Panc1 (cell line): ENCODE measurements around the gene DOCK1. TPM values are rescaled to one million over a fixed set of nuclear protein-coding genes. Genes with fewer than 3 reads are reported as not detected.

Source experiments
- ATAC-seq: fragments of 200-7000 bp; cut with Tn5 transposase; 2 replicates; pipeline ENCODE4 v1.9.1; 2020; ENCODE audit warnings: mild to moderate bottlenecking, moderate library complexity
- BruUV-seq: library from RNA; stranded (reverse); fragments of 400-500 nt; replicated peaks from 2 replicates; lab custom pipeline; 2021; lab: Mats Ljungman, UMichigan
- CTCF ChIA-PET: fragments of 300-600 bp; sonication (Branson Sonifier 250); formaldehyde crosslinking; loops from one replicate; lab custom pipeline; 2022; ENCODE audit warnings: antibody characterized with exemption; lab: Charles Lee
- POLR2A ChIA-PET: fragments of 300-600 bp; sonication (Branson Sonifier 250); formaldehyde crosslinking; loops from one replicate; lab custom pipeline; 2022; ENCODE audit warnings: antibody characterized with exemption; lab: Charles Lee
- DNase-seq: peaks from one replicate; pipeline ENCODE4 v3.0.0-alpha.2; 2010; ENCODE audit warnings: low read depth, low spot score
- H3K27ac ChIP-seq: 2 replicates; pipeline ENCODE4 v1.5.1; 2011; ENCODE audit warnings: mild to moderate bottlenecking, low read length, inconsistent platforms
- H3K27me3 ChIP-seq: fragments of 200-500 bp; sonication (Bioruptor generic); 2 replicates; pipeline ENCODE4 v1.6.0; 2014; ENCODE audit warnings: low read length, inconsistent platforms; ENCODE audit not compliant: control insufficient read depth, insufficient read depth
- H3K36me3 ChIP-seq: fragments of 200-500 bp; sonication (Bioruptor generic); 2 replicates; pipeline ENCODE4 v1.5.1; 2014; ENCODE audit warnings: inconsistent platforms, mild to moderate bottlenecking, low read length, moderate library complexity; ENCODE audit not compliant: control insufficient read depth, insufficient read depth
- H3K4me1 ChIP-seq: 2 replicates; pipeline ENCODE4 v1.5.1; 2011; ENCODE audit warnings: inconsistent platforms, mild to moderate bottlenecking, low read length, moderate library complexity; ENCODE audit not compliant: control insufficient read depth, insufficient read depth
- H3K4me3 ChIP-seq, 2 experiments: 2 replicates each; pipeline ENCODE4 v1.5.1; 2011 to 2012; ENCODE audit warnings: low read depth in 2 of 2, low read length in 2 of 2, mild to moderate bottlenecking in 2 of 2, inconsistent platforms in 1 of 2, moderate library complexity in 1 of 2
- H3K9me3 ChIP-seq: fragments of 200-500 bp; sonication (Bioruptor generic); 2 replicates; pipeline ENCODE4 v1.5.1; 2014; ENCODE audit warnings: low read depth, mild to moderate bottlenecking, inconsistent platforms, low read length, moderate library complexity; ENCODE audit not compliant: control insufficient read depth, insufficient read depth
- CTCF ChIP-seq: fragments of 450-650 bp; IDR thresholded peaks from 2 replicates; pipeline ENCODE4 v1.5.1; 2017; ENCODE audit warnings: mild to moderate bottlenecking
- POLR2AphosphoS5 ChIP-seq: IDR thresholded peaks from 2 replicates; pipeline ENCODE4 v1.6.1; 2012; ENCODE audit warnings: mild to moderate bottlenecking, low read depth, low read length, moderate library complexity
- REST ChIP-seq, 2 experiments: IDR thresholded peaks; 2 replicates each; pipeline ENCODE4 v1.6.1; 2011 to 2012; ENCODE audit warnings: low read depth in 2 of 2, control low read depth in 1 of 2, low read length in 1 of 2, mild to moderate bottlenecking in 1 of 2, moderate library complexity in 1 of 2; ENCODE audit not compliant: insufficient read depth in 1 of 2
- SIN3A ChIP-seq: IDR thresholded peaks from 2 replicates; pipeline ENCODE4 v1.6.1; 2012; ENCODE audit warnings: low read depth, mild to moderate bottlenecking, low read length, moderate library complexity, borderline replicate concordance; ENCODE audit not compliant: insufficient read depth
- TCF7L2 ChIP-seq: IDR thresholded peaks from 2 replicates; pipeline ENCODE4 v1.6.1; 2011; ENCODE audit warnings: mild to moderate bottlenecking, low read depth, low read length, inconsistent platforms
- in situ Hi-C: cut with HindIII; loops from 2 replicates; pipeline ENCODE4 v1.10.0; 2016; ENCODE audit warnings: low sequenced_read_pairs, low pct_unique_long_range_greater_than_20kb
- intact Hi-C: fragments of 100-400 bp; cut with micrococcal nuclease; formaldehyde crosslinking; loops from one replicate; pipeline ENCODE4 v1.10.0; 2022; ENCODE audit not compliant: unreplicated experiment
- total RNA-seq: library from RNA; stranded (reverse); gene quantifications from one replicate; pipeline ENCODE4 v1.2.1, GENCODE V29; 2021; ENCODE audit not compliant: unreplicated experiment

Gene DOCK1
- total RNA-seq, 1 experiment from 2014 or later, result 67.6 TPM

GRCh38 chr10:126955396-126955795 is 50.2 kb downstream of the DOCK1 start:
- CTCF ChIA-PET, result no interaction called here
- in situ Hi-C loops (no loop called here), intact Hi-C loops (no loop called here)
- peaks cover 7% of the 10 kb centered on the region; the same call in 1 of the 2 replicates for H3K4me1 ChIP-seq
- H3K9me3 ChIP-seq, result no peaks in the 10 kb centered on the region; the same call in 1 of the 2 replicates
- no peak overlapping the region for H3K27ac ChIP-seq
- POLR2A ChIA-PET, result no interaction called here
- no peaks in the 10 kb centered on the region for H3K27me3 ChIP-seq
- no peak overlapping the region for H3K4me3 ChIP-seq
- DNase-seq (no peak), ATAC-seq (0 out of 2 replicates have a peak, but pooled peaks have one; percentile 16)
- TF ChIP-seq POLR2AphosphoS5 (no peak), TCF7L2 (no peak), SIN3A (no peak), CTCF (no peak)
- no peaks in the 10 kb centered on the region for H3K36me3 ChIP-seq
- BruUV-seq, result no TSS peak

GRCh38 chr10:126955934-126956711 is 50.9 kb downstream of the DOCK1 start:
- Histone ChIP-seq H3K27me3 (no peaks in the 10 kb centered on the region), H3K4me1 (peaks cover 7% of the 10 kb centered on the region; the same call in 1 of the 2 replicates), H3K4me3 (no peak overlapping the region), H3K9me3 (no peaks in the 10 kb centered on the region; the same call in 1 of the 2 replicates), H3K36me3 (no peaks in the 10 kb centered on the region), H3K27ac (no peak overlapping the region)
- in situ Hi-C loops (no loop called here), intact Hi-C loops (no loop called here)
- POLR2A ChIA-PET, result no interaction called here
- peak; percentile 51; the same call in 1 of the 2 replicates for ATAC-seq
- no peak for DNase-seq
- TF ChIP-seq REST (IDR thresholded peaks at IDR 0.05; ENCODE audit: insufficient read depth in 1 of 2, low read depth in 2 of 2, low read length in 1 of 2) (no peak), POLR2AphosphoS5 (no peak), SIN3A (no peak)
- CTCF ChIA-PET, result no interaction called here
- no TSS peak for BruUV-seq

GRCh38 chr10:126956712-126957108 is 51.5 kb downstream of the DOCK1 start:
- Histone ChIP-seq H3K27ac (no peak overlapping the region), H3K4me3 (no peak overlapping the region), H3K9me3 (no peaks in the 10 kb centered on the region), H3K27me3 (no peaks in the 10 kb centered on the region), H3K36me3 (no peaks in the 10 kb centered on the region), H3K4me1 (peaks cover 7% of the 10 kb centered on the region; the same call in 1 of the 2 replicates)
- TF ChIP-seq CTCF (no peak), SIN3A (no peak), REST (IDR thresholded peaks at IDR 0.05; ENCODE audit: insufficient read depth in 1 of 2, low read depth in 2 of 2, low read length in 1 of 2) (no peak), POLR2AphosphoS5 (no peak), TCF7L2 (no peak)
- BruUV-seq, result no TSS peak
- no peak for ATAC-seq
- CTCF ChIA-PET, result no interaction called here
- DNase-seq, result no peak
- intact Hi-C loops, result no loop called here
- in situ Hi-C loops, result no loop called here
- POLR2A ChIA-PET, result no interaction called here
